HG02759 (cell line): ENCODE results near the gene CDIP1.
A peak's percentile ranks its signal among the peaks of the same experiment; 100 is the strongest.

ENCODE experiments used
- ATAC-seq: cut with Tn5 transposase; IDR thresholded peaks from one replicate; pipeline ENCODE4 v1.9.1; 2021; ENCODE audit warnings: mild to moderate bottlenecking, moderate library complexity; ENCODE audit not compliant: unreplicated experiment

The CDIP1 gene

DNA sequence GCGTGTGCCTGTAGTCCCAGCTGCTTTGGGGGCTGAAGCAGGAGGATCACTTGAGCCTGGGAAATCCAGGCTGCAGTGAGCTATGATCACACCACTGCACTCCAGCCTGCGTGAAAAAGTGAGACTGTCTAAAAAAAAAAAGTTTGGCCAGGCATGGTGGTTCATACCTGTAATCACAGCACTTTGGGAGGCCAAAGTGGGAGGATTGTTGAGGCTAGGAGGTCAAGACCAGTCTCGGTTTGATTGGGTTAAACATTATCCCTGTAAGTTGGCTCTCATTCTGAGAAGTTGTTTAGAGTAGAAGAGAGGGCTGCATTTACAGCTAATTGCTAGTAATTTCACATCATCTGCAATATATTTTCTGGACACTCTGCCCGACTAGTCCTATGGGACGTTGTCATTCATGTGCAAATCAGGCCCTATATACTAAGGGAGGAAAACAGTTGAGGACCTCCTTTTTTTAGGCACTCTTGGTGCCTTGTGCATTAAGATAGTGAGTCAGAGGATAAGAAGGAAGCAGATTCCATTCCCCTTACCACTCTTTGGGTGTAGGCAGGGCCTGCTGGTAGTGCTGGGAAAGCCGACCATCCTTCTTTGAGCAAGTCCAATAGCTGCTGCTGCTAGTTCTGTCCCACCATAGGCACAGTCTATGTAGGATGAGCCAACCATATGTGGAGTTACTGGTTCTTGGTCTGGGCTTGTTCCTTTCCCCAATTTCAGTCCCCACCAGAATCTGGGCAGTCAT is 43.7 kb downstream of the CDIP1 start:
- ATAC-seq: no peak

DNA sequence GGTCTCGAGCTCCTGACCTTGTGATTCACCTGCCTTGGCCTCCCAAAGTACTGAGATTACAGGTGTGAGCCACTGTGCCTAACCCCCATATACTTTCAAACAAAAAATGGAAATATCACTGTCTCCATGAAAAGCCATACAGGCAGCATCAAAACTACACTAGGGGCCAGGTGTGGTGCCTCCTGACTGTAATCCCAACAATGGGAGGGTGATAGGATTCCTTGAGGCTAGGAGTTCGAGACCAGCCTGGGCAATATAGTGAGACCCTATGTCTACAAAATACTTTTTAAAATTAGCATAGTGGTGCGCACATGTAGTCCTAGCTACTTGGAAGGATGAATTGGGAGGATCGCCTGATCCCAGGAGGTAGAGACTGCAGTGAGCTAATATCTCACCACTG is 46.7 kb downstream of the CDIP1 start:
- no peak for ATAC-seq

DNA sequence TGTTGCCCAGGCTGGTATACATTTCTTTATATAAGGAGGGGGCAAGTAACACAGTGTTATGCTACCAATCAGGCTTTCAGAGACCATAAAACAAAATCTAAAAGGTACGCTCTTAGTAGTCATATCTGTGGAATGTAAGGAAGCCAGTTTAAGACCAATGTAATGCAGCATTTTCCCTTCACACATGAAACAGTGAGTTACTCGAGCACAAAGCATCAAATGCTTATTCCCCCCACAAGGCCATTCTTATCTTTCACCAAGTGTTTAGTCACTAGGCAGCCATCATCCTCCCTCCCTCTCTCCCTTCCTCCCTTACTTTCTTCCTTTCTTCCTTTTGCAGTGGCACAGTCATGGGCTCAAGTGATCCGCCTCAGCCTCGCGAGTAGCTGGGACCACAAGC is 49.5 kb downstream of the CDIP1 start:
- ATAC-seq: no peak

DNA sequence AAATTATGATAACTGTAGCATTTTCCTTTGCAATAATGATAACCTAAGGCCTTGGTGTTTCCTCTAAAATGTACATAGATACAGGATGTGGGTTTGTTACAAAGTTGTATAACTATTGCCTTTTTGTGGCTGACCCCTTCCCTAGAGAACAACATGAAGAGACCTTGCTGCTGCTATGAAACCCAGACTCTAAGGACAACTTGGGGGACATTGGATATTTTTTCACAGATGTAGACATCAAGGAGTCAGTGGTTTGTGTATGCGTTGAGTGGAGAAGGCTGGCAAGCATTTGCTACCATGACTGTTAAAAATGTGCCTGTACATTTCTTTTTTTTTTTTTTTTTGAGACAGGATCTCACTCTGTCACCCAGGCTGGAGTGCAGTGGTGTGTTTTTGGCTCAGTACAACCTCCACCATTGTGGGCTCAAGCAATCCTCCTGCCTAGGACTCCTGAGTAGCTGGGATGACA is 50.0 kb downstream of the CDIP1 start:
- no peak for ATAC-seq

DNA sequence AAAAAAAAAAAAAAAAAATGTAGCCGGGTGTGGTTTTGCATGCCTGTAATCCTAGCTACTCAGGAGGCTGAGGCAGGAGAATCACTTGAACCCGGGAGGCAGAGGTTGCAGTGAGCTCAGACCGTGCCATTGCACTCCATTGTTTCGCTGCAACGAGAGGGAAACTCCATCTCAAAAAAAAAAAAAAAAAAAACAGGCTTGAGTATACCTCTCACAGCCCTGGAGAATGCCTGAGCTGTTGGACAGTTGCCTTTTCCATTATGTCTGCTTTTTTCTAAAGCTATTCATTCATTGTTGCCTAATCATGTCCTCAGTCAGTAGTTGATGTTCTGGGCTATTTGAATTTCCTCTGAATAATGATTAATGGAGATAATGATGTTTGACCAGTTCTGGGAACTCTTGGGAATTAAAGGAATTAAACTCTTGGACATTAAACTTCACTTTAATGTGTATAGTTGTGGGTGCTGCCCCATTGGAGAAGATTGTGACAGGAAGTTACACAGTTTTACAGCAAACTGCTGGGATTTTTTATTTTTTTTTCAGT is 50.5 kb downstream of the CDIP1 start:
- no peak for ATAC-seq

DNA sequence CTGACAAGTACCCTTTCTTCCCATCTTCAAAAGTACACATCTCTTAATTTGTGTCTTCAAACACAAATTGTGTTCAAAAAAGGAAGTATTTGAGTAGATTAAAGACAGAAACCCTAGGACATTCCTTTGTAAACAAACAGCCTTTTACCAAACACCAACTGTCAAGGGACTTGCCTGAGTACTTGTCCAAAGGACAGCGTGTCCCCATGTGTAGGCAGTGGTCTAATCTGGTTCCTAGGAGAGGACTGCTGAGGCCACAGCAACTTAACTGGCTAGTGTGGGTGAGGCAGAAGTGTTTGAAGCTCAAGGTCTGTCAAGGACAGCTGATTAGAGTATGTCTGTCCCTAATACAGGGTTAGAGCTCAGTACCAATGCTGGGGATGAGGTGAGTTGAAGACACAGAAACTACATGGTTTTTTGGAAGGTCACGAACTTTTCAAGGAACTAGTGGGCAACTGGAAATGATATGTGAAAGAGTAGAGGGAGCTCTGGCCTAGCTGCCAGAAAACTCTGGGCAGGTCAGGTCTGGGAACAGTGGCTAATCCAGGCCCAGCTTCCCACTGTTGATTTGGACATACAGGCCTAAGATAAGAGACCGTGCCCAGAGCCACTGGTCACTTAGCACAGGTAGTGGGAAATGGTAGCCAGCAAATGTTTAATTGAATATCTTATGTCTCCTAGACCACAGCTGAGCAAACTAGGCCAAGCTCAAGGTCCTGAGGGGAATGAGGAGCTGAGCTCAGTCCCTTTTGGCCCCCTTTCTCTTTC is 52.3 kb downstream of the CDIP1 start:
- no peak for ATAC-seq

DNA sequence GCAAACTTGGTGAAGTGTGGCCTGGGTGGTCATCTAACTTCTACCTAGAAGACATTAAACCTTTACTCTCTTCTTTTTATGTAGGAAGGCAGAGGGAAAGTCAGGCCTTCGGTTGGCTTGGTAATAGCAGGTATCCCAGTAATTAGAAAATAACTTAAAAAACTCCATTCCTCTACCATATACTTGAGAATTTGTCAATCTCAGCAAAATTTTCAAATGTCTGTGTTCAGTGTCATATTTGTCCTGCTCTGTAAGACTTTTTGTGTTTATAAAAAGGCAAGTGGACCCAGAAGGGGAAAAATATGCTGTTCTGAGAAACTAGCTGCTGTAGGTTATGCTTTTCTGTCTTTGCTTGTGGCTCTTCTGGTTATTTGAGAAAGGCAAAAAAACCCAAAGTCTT is 56.6 kb downstream of the CDIP1 start:
- no peak for ATAC-seq

DNA sequence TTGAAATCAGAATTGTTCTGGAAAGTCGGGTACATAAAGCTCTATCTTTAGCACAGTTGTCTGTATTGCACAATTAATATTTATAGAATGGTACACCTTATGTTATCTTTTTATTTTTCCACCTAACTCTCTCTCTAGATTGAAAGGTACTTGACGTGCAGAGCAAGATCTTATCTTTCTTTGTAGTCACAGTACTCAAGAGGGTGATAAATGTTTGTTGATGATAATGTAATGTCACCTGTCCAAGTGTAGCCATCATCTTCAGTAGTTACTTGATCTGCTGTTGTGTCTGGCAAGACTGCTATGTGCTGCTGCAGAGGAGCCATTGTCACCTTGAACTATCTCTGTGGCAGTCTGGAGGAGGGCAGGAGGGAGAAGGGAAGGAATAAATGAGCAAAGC is 57.0 kb downstream of the CDIP1 start:
- ATAC-seq: no peak

DNA sequence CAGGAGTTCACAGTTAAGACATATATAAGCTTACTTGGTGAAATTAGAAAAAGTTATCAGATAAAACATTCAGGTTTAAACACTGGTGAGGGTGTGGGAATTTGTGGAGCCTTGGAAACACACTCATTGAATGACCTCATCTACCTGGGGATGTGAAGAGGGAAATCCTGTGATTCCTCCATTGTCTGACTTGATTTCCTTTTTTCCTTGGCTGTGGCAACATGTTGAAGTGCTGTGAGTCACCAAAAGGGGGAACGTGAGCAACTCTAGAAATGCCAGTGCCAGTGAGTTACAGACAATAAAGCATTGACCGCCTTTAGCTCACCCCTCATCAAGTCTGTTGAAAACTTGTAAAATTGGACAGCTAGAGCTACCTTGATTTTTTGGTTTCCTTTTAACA is 60.6 kb downstream of the CDIP1 start:
- ATAC-seq: no peak

DNA sequence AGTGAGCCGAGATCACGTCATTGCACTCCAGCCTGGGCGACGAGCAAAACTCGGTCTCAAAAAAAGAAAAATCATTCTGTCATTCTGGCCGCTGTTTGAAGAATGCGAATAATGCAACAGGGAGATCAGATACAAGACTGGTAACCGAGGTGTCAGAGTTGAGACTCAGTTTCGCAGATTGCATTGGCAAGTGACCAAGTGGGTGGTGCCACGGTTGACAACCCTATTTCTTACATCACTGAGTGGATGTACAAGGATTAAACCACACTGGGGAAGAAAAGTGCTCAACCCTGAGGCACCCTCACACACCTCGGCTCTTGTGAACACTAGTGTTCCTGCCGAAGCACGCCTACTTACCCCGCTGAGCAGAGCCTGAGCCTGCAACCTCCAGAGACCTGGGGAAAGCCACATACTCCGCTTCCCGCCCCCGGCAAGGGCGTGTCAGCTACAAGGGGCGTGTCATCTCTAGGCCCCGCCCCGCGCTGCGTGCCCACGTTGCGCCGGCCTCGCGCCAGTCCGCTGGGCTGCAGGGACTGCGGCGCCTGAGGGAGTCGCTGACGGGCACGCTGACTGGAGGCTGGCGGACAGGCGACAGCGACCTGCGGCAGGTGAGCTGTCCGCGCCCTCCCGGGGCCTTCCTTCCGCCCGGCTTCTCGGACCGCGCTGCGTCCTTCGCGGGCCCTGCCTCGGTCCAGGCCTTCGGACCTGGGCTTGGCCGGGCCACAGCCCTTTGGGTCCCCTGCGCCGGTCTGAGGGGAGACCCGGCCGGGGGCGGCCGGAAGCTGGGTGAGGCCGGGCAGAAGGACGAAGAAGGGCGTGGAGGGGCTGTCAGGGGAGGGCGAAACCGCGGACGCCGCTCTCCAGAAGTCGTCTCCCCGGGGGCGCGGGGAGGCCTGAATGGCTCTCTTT is 62.4 kb downstream of the CDIP1 start, which contains the start of gene HMOX2:
TSS of gene HMOX2 (plus strand) at position 519 of the 909 bp plus-strand sequence. CDS start 29,127 bp downstream, outside the sequence.
- peak; percentile 85 for ATAC-seq

DNA sequence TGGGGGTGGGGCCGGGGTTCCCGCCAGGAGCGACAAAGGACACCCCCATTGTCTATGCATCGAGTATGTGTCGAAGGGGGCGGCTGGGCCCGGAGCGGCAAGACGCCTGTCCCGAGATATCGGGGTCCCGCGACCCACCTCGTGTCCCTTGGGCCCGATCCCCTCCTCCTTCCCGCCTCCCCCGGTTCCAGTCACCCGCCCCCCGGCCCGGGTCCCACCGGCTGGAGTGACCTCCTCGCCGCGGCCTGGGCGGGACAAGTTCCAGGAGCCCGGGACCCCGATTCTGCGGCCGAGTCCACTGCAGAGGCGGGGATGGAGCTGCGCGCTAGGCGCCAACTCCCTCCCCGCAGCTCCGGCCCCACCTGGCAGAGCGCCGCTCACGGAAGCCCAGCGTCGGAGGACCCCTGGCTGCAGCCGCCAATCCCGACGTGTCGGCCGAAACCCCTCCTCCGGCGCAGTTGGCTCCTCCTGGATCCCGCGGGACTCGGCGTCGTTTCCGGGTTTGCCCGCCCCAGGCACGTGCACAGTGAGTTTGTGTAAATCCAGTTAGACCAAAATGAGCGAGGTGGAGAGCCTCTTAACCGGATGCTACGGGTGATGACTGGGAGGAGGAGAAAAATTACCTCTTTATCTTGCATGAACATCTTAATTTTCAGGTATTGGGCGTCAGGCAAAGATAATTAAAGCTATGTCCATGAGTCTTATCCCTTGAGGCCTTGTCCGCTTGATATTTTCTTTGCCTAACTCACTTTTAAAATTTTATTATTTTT is 64.2 kb downstream of the CDIP1 start, which contains the start of gene NMRAL1:
TSS of gene NMRAL1 (minus strand) at position 434 of the 770 bp plus-strand sequence. CDS start 493 bp downstream, outside the sequence.
- peak; percentile 56 for ATAC-seq

DNA sequence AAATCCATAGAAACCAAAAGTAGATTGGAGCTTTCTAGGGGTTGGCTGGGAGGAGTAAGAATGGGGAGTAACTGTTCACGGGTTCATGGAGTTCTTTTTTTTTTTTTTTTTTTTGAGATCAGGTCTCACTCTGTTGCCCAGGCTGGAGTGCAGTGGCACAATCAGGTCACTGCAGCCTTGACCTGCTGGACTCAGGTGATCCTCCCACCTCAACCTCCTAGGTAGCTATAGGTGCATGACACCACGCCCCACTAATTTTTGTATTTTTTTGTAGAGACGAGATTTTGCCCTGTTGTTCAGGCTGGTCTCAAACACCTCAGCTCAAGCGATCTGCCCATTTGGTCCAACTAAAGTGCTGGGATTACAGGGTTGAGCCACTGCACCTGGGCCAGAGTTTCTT is 65.7 kb downstream of the CDIP1 start:
- no peak for ATAC-seq

DNA sequence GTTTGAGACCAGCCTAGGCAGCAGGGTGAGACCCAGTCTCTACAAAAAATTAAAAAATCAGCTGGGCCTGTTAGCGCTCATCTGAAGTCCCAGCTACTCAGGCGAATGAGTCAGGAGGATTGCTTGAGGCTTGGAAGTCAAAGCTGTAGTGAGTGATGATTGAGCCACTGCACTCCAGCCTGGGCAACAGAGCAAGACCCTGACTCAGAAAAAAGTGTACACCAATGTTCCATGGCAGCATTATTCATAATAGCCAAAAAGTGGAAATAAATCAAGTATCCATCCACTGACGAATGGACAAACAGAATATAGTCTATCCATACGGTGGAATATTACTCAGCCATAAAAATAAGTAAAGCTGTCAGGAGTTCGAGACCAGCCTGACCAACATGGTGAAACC is 66.7 kb downstream of the CDIP1 start:
- no peak for ATAC-seq

DNA sequence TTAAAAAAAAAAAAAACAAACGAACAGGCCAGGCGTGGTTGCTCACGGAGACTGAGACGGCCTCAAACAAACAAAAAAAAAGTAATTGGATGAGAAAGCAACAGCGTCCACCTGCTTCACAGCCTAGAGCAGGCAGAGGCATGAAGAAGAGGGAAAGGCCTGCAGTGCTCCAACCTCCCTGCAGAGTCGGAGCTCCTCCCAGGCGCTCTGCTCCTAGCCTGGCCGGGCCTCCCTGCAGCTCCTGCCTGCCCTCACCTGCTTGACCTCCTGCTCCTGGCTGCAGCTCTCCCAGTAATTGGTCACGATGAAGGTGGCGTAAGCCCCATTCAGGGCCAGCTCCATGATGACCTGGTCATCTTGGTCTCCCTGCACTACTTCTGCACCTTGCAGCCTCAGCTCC is 69.6 kb downstream of the CDIP1 start:
- ATAC-seq: no peak

DNA sequence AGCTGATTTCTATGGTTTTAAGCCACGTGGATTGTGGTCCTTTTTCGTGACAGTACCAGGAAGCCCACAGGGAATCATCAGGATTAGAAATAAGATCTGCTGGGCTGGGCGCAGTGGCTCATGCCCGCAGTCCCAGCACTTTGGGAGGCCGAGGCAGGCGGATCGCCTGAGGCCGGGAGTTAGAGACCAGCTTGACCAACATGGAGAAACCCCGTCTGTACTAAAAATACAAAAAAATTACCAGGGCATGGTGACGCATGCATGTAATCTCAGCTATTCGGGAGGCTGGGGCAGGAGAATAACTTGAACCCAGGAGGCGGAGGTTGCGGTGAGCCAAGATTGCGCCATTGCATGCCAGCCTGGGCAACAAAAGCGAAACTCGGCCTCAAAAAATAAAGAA is 70.7 kb downstream of the CDIP1 start:
- no peak for ATAC-seq

DNA sequence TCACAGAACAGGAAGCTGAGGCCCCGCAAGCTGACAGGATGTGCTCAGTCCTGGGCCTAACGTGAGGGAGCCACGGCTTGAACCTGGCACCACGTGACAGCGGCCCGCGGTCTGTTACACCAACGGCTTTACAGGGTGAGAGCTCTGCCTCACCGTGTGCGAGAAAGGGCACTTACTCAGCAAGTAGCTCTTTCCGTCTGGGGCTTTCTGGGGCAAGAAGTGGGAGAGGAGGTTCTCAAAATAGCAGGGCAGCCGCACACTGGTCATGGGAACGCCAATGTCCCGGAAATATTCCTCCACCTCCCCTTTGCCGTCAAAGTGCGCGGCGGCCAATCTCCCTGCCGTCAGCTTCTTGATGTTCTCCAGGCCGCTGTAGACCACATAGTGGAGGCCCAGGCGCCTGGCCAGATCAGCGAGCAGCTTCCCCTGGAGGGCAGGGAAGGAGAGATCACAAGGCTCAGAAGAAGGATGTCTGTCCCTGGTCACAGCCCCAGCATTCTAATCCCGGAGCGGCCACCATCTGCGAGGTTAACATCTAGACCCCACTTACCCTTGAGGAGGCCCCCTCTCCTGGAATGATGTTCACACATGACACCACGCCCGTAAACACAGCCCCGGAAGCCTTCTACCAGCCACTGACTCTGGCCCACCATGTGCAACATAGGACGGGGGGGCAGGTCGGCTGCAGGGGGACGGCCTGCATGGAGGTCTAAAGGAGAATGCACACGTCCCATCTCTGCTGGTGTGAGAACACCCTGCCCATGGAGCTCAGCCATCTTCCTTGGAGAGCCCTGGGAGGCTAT is 72.4 kb downstream of the CDIP1 start:
- no peak for ATAC-seq

DNA sequence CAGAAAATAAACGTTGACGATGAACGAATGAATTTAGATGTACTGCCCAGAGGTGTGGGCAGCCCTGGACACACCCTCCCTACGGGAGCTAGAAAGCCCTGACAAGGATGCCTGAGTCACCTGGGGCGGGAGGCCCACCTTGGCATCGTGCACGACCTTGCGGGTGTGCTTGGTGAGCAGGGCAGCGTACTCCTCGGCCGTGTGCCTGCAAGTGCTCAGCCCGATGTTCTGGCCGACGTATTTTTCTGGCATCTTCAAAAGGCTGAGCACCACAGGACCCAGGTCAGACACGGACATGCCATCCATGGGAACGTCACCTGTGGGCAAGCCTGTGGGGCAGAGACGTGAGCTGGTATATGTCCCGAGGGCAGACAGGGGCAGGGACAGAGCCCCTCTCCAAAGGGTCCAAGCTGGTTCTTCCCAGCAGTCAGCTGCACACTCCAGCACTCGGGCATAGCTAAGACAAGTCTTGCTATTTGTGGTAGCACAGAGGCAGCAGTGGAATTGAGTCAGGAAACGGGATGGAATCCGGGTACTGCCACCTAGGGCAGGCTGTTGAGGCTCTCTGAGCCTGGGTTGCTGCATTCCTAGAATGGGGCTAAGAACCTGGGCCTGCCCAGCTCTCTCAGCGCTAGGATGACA is 74.9 kb downstream of the CDIP1 start:
- no peak for ATAC-seq

DNA sequence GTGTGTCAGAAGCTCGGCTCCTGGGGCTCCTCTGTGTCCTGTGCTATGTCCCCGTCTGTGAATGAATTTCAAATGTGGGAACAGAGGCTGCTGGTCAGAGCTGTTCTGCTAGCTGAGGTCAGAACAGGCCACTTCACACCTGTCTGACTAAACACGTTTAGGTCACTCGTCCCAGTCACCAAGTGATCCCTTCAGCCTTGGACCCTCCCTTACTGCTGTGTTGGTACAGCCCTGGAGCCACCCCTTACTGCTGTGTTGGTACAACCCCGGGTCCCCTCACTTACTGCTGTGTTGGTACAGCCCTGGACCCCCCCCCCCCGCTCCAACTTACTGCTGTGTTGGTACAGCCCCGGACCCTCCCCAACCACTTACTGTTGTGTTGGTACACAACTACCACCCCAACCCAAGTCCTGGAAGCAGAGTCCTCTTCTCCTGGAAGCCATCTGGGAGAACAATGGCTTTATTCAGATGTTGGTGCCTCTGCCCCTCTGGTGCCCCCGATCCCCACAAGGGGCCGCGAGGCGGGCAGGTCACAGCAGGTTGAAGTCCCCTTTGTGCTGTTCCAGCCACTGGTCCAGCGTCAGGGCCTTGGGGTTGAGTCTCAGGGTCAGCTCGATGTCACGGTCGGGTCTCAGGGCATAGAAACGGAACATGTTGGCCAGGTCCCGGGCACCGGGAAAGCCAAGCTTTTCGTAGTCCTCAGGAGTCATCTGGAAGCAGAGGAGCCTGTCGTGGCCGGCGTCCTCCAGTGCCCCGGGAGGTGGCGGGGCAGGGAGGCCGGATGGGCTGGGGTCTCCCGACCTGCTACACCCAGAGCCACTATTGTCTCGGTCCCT is 77.1 kb downstream of the CDIP1 start:
- ATAC-seq: no peak
